ENCODE data around the gene BRICD5.

- TF ChIP-seq CTCF (IDR thresholded peaks at IDR 0.05; ENCODE audit: poor library complexity) (no peak), EZH2 (IDR thresholded peaks at IDR 0.05; ENCODE audit: borderline replicate concordance) (no peak), EZH2phosphoT487 (IDR thresholded peaks at IDR 0.05; ENCODE audit: low read depth, severe bottlenecking, unreplicated experiment) (no peak)
Measured at GRCh38 chr16:2171601-2172178, 39.0 kb downstream of the BRICD5 start.
